ENCODE measurements around the gene TLK2.
A peak's percentile ranks its signal among the peaks of the same experiment; 100 is the strongest.
"Not testable (repeated sequence)": the region's sequence is repeated elsewhere in the genome, so short reads cannot be mapped to it uniquely, and the experiment has no call there.

TLK2 gene

GRCh38 chr17:62478424-62478879 lies at the start of gene TLK2:
TSS of gene TLK2 (plus strand) at chr17:62478825. CDS start at chr17:62481126, 2,301 bp downstream.
- DNase-seq = peak; percentile 75

- DNase-seq = not testable (repeated sequence)
Observed at GRCh38 chr17:62435251-62435650, 43.4 kb upstream of the TLK2 start.

GRCh38 chr17:62441181-62441580 lies 37.4 kb upstream of the TLK2 start:
- not testable (repeated sequence) for DNase-seq

- no peak for DNase-seq
Observed at GRCh38 chr17:62444063-62444462, 34.6 kb upstream of the TLK2 start.

GRCh38 chr17:62445791-62446190 lies 32.8 kb upstream of the TLK2 start:
- DNase-seq = not testable (repeated sequence)

GRCh38 chr17:62452195-62452594 lies 26.4 kb upstream of the TLK2 start:
- DNase-seq = not testable (repeated sequence)

- DNase-seq = not testable (repeated sequence)
Observed at GRCh38 chr17:62453041-62453440, 25.6 kb upstream of the TLK2 start.

- not testable (repeated sequence) for DNase-seq
Observed at GRCh38 chr17:62453656-62454055, 25.0 kb upstream of the TLK2 start.

GRCh38 chr17:62454111-62454510 lies 24.5 kb upstream of the TLK2 start:
- not testable (repeated sequence) for DNase-seq

- no peak for DNase-seq
Observed at GRCh38 chr17:62456016-62456415, 22.6 kb upstream of the TLK2 start.

- DNase-seq = not testable (repeated sequence)
Observed at GRCh38 chr17:62458483-62458882, 20.1 kb upstream of the TLK2 start.

GRCh38 chr17:62464422-62464821 lies 14.2 kb upstream of the TLK2 start:
- not testable (repeated sequence) for DNase-seq

GRCh38 chr17:62465271-62465670 lies 13.4 kb upstream of the TLK2 start:
- not testable (repeated sequence) for DNase-seq

GRCh38 chr17:62470666-62471379 lies 7.8 kb upstream of the TLK2 start:
- peak; percentile 90 for DNase-seq

- not testable (repeated sequence) for DNase-seq
Observed at GRCh38 chr17:62471380-62471880, 7.2 kb upstream of the TLK2 start.

- not testable (repeated sequence) for DNase-seq
Observed at GRCh38 chr17:62473030-62473982, 5.3 kb upstream of the TLK2 start.

GRCh38 chr17:62477111-62477510 lies 1.5 kb upstream of the TLK2 start:
- not testable (repeated sequence) for DNase-seq

GRCh38 chr17:62477718-62478408 lies 762 bp upstream of the TLK2 start:
- DNase-seq = peak; percentile 35

- not testable (repeated sequence) for DNase-seq
Observed at GRCh38 chr17:62478880-62479638, 434 bp downstream of the TLK2 start.

GRCh38 chr17:62479639-62480258 lies 1.1 kb downstream of the TLK2 start:
- DNase-seq = not testable (repeated sequence)

- DNase-seq = not testable (repeated sequence)
Observed at GRCh38 chr17:62482553-62482952, 3.9 kb downstream of the TLK2 start.

Data from NCI-H510A (cell line).